Measurements from ENCODE around the gene ORAI3. TPM values are rescaled to one million over a fixed set of nuclear protein-coding genes. Genes with fewer than 3 reads are reported as not detected.

Gene ORAI3
- total RNA-seq, 1 donor: 43.6 TPM

DNA sequence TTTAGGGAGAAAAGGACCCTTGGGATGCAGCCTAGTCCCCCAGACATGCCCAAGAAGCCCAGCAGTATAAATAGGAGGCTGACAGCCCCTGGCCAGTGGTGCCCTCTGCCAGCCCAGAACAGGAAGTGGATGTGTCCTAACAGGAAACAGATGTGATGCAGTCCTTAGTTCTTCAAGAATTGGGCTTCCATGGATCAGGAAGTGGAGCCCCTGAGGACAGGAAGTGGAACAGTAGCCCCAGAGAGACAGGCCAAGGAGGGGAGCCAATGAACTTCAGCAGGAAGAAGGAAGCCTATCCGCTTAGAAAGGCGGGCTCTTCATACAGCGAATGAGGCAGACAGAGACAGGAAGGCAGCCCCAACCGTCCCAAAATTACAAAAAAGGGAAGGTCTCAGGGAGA, 45.3 kb upstream of the ORAI3 start:
- DNase-seq (ENCODE audit: low read depth): peak; percentile 10
- no peak for TF ChIP-seq CTCF (IDR thresholded peaks at IDR 0.05; ENCODE audit: insufficient read depth, low read depth, low read length)
- H3K4me3 ChIP-seq (ENCODE audit: low read depth, low read length): no peak overlapping the region

GRCh38 chr16:30904114-30904780, 44.6 kb upstream of the ORAI3 start:
- no peak for TF ChIP-seq CTCF (IDR thresholded peaks at IDR 0.05; ENCODE audit: insufficient read depth, low read depth, low read length)
- H3K4me3 ChIP-seq (ENCODE audit: low read depth, low read length): no peak overlapping the region
- no peak for DNase-seq (ENCODE audit: low read depth)

GRCh38 chr16:30907064-30907463, 41.8 kb upstream of the ORAI3 start:
- no peak overlapping the region for H3K4me3 ChIP-seq (ENCODE audit: low read depth, low read length)
- no peak for TF ChIP-seq CTCF (IDR thresholded peaks at IDR 0.05; ENCODE audit: insufficient read depth, low read depth, low read length)
- no peak for DNase-seq (ENCODE audit: low read depth)

- no peak overlapping the region for H3K4me3 ChIP-seq (ENCODE audit: low read depth, low read length)
These were observed 38.3 kb upstream of the ORAI3 start for GRCh38 chr16:30910427-30911029.

GRCh38 chr16:30912794-30913412, 36.0 kb upstream of the ORAI3 start:
- no peak for DNase-seq (ENCODE audit: low read depth)
- TF ChIP-seq CTCF (IDR thresholded peaks at IDR 0.05; ENCODE audit: insufficient read depth, low read depth, low read length): no peak
- no peak overlapping the region for H3K4me3 ChIP-seq (ENCODE audit: low read depth, low read length)

More at GRCh38 chr16:30910427-30911029, 38.3 kb upstream of the ORAI3 start:
- TF ChIP-seq CTCF (IDR thresholded peaks at IDR 0.05; ENCODE audit: insufficient read depth, low read depth, low read length): no peak
- DNase-seq (ENCODE audit: low read depth): no peak

- DNase-seq (ENCODE audit: low read depth): no peak
- TF ChIP-seq CTCF (IDR thresholded peaks at IDR 0.05; ENCODE audit: insufficient read depth, low read depth, low read length): no peak
- H3K4me3 ChIP-seq (ENCODE audit: low read depth, low read length): no peak overlapping the region
These were observed 34.0 kb upstream of the ORAI3 start for GRCh38 chr16:30914830-30915229.

Measured in fibroblast of villous mesenchyme (primary cell).